ENCODE data around the gene POU6F1. TPM values are rescaled to one million over a fixed set of nuclear protein-coding genes. Genes with fewer than 3 reads are reported as not detected.
A peak's percentile ranks its signal among the peaks of the same experiment; 100 is the strongest.
"Not testable (repeated sequence)": the region's sequence is repeated elsewhere in the genome, so short reads cannot be mapped to it uniquely, and the experiment has no call there.

The POU6F1 gene, protein sequence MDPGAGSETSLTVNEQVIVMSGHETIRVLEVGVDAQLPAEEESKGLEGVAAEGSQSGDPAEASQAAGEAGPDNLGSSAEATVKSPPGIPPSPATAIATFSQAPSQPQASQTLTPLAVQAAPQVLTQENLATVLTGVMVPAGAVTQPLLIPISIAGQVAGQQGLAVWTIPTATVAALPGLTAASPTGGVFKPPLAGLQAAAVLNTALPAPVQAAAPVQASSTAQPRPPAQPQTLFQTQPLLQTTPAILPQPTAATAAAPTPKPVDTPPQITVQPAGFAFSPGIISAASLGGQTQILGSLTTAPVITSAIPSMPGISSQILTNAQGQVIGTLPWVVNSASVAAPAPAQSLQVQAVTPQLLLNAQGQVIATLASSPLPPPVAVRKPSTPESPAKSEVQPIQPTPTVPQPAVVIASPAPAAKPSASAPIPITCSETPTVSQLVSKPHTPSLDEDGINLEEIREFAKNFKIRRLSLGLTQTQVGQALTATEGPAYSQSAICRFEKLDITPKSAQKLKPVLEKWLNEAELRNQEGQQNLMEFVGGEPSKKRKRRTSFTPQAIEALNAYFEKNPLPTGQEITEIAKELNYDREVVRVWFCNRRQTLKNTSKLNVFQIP
- total RNA-seq, result 40.7 TPM

DNA sequence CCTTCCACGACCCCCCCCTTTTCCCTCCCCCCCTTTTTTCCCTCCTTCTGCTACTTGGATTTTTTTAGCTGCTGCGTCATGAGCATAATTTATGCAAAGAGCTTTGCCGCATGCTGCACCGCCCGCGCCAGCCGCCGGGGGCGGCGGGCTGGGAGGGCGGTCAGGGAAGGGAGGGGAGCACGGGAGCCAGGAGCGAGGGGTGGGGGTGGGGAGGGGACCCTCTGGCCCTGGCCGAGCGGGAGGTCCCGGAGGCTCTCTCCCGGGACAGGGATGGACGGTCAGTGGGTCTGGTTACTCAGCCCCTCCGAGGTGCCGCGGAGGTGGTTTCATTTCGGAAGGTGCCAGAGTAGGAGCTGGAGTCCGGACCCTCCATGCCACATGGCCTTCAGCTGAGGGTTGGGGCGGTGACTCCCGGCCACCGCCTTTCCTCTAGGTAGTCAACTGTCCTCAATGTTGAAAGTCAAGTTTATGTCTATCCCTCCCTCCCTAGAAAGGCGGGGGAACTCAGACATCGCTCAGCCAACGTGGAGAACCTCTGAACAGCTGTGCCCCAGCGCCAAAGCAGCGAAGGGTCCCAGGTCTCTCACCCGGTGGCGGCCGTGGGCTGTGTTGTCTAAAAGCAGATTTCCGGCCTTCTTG is at the start of gene POU6F1:
TSS of gene POU6F1 (minus strand) at position 95 of the 639 bp plus-strand sequence. CDS start 11,226 bp downstream, outside the sequence.
- intact Hi-C loops (cut with DNase I), result no loop called here

DNA sequence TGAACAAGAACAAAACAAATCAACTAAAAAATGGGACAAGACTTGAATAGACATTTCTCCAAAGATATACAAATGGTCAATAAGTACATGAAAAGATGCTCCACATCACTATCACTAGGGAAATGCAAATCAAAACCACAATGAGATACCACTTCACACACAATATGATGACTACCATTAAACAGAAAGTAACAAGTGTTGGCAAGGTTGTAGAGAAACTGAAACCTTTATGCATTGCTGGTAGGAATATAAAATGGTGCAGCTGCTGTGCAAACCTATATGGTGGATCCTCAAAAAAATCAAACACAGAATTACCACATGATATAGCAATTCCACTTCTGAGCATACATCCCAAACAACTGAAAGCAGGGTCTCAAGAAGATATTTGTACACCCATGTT is 47.2 kb upstream of the POU6F1 start:
- intact Hi-C loops (cut with DNase I), result no loop called here
- ATAC-seq (no peak), DNase-seq (ENCODE audit: low spot score) (no peak)

More for the DNA sequence above, at the start of gene POU6F1:
- peak; percentile 95 for ATAC-seq
- peak; percentile 81 for DNase-seq (ENCODE audit: low spot score)

DNA sequence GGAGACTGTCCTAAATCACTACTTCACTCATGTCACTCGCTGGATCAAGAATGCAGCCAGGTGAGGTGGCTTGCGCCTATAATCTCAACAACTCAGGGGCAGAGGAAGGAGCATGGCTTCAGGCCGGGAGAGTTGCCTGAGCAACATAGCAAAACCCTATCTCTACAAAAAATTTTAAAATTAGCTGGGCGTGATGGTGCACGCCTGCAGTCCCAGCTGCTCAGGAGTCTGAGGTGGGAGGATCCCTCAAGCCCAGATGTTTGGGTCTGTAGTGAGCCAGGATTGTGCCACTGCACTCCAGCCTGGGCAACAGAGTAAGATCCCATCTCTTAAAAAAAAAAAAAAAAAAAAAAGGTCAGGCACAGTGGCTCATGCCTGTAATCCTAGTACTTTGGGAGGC is 46.4 kb upstream of the POU6F1 start:
- no peak for ATAC-seq
- intact Hi-C loops (cut with DNase I), result no loop called here
- DNase-seq (ENCODE audit: low spot score), result no peak

DNA sequence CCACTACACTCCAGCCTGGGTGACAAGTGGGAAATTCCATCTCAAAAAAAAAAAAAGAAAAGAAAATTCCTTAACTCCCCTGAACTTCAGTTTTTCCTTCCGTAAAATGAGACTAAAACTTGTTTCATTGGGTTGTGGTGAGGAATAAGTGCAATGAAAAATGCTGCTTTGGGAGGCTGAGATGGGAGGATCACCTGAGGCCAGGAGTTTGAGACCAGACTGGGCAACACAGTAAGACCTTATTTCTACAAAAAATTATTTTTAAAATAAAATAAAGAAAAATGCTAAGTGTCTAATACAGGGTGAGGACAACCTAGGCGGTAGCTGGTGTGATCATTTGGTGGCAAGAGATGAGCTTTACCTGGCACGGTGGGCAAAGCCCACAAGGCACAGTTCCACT is 45.5 kb upstream of the POU6F1 start:
- DNase-seq (ENCODE audit: low spot score), result no peak
- ATAC-seq, result no peak
- intact Hi-C loops (cut with DNase I), result no loop called here

DNA sequence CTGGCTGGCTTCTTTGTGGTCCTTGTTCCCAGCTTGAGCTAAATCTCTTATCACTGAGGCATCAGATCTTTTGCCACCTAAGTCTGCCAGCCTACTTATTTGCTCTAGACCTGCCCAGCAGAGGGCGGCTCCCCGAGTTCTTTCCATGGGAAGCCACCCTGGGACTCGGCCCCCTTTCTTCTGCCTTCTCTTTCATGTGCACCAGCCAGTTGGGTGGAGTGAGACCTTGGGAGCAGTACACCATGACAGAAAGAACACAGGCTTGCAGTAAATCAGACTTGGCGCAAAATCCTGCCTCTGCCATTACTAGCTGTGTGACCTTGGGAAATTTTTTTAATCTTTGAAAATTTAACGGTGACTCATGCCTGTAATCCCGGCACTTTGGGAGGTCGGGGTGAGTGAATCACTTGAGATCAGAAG is 44.9 kb upstream of the POU6F1 start:
- DNase-seq (ENCODE audit: low spot score) (no peak), ATAC-seq (no peak)
- intact Hi-C loops (cut with DNase I), result no loop called here

DNA sequence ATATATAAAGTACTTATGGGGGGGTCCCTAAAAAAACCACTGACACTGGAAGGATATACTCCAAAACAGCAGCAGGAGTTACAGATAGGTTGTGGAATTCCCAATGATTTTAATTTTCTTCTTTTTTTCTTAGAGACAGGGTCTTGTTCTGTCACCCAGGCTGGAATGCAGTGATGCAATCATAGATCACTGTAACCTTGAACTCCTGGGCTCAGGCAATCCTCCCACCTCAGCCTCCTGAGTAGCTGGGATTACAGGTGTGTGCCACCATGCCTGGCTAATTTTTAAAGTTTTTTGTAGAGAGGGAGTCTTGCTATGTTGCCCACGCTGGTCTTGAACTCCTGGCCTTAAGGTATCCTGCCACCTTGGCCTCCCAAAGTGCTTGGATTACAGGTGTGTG is 41.7 kb upstream of the POU6F1 start:
- intact Hi-C loops (cut with DNase I); ATAC-seq; DNase-seq (ENCODE audit: low spot score): not testable (repeated sequence)

DNA sequence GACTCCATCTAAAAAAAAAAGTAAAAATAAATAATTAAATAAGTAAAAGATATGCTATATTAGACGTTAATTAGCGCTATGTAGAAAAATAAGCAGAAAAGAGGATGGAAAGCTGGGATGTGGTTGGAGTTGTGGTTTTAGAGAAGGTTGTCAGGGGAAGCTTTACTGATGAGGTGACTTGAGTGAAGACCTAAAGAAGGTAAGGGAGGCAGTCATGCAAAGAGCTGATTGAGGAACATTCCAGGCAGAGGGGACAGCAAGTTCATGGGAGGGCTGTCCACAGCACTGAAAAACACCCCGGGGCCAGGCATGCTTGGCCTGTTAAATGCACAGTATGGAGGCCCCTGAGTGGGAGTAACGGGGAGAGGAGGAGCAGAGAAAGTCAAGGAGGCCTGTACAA is 36.7 kb upstream of the POU6F1 start:
- ATAC-seq, result no peak
- DNase-seq (ENCODE audit: low spot score), result no peak
- intact Hi-C loops (cut with DNase I), result no loop called here

DNA sequence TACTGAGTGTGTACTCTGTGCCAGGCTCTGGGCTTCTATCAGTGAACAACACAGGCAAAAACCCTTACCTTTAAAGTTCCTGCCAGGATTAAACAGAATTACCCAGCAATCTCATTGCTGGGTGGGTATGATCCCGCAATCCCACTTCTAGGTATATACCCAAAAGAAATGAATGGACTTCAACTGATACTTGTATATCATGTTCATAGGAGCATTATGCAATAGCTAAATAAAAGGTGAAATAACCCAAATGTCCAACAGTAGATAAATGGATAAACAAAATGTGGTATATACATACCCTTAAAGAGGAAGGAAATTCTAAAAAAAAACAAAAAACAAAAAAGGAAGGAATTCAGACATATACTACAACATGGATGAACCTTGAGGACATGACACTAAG is 35.4 kb upstream of the POU6F1 start:
- DNase-seq (ENCODE audit: low spot score), result no peak
- intact Hi-C loops (cut with DNase I), result no loop called here
- no peak for ATAC-seq

DNA sequence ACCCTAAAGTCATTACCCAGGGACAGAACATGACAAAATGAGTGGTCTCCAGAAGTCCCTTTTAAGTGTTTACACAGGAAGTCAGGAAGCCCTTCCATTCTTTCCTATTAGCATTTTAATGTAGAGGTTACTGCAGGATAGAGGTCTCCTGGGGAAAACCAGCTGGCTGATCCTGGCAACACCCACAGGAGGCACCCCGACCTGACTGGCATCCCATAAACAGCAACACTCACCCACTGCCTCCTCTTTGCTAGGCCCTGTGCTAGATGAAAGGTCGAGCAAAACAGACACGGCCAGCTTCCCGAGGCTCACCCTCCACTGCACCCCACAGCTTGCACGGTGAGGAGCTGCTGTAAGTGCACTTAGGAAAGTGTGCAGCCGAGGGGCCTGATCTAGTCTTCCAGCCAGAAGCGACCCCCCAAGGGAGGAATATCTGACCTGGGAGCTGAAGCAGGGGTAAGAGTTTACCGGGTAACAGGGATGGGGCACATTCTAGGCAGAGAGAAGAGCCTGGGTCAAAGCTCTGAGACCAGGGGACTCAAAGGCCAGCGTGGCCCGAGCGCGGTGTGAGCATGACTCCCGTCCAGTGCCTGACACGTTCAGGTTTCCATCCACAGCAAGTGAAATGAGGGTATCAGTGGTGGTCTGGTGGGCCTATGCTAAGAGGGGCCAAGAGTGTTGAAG is 29.8 kb upstream of the POU6F1 start:
- intact Hi-C loops (cut with DNase I), result no loop called here
- ATAC-seq (peak; percentile 33), DNase-seq (ENCODE audit: low spot score) (no peak)

DNA sequence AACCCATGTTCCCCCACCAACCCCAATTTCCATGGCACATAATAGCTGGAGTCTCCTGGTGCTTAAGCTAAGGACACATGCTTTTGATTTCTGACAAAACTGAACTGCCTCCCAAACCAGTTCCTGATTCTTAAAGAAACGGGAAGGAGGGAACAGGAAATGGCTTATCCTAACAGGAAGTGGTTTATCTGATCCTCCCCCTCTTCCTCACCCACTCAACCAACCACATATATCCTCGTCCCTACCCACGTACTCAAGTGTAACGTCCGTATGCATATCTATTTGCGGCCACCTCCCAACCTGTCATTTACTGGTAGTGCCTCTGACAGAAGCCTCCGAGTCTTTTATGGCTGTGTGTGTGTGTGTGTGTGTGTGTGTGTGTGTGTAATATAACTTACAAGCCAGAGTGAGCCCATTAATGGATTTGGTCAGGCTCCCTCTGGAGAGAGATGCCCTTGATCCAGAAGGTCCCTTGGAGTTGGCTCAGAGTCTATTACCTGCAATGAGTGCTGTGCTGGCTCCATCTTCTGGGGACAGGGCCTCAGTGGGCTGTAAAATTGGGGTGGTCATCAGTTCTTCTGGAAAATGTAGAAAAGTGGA is 28.5 kb upstream of the POU6F1 start:
- intact Hi-C loops (cut with DNase I), result no loop called here
- DNase-seq (ENCODE audit: low spot score) (no peak), ATAC-seq (peak; percentile 68)

DNA sequence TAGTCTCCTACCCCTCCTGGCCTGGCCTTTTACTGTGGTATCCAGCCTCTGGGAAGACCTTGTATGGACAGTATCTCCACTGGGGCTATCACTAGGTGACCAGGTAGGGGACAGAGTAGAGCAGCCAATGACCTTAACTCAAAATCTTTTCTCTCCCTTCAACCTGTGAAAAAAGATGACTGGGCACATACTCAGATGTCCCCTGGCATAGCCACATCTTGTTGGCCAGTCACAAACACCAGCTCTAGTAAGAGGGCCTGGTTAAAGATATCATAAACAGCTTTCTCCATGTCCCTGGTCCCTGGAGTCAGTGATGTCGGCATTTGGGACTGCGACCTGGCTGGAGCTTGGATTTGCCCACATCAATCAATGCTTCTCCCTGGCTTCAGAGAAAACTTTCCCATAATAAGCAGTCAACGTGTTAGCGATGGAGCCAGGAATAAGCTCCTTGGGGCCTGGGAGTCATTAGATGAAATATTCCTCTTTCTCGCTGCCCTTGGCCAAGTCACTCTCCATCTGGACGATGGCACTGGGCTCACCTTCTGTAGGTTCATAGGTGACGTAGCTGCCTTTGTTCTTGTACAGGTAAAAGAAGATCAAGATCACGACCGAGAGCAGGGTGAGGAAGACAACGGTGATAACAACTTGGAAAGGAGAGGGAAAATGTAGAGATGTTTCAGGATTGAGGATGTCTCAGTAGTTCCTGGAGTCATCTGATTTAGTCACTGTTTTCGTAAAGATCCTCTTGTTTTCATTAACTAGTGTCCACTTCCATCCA is 27.8 kb upstream of the POU6F1 start:
- intact Hi-C loops (cut with DNase I), result no loop called here
- no peak for ATAC-seq
- no peak for DNase-seq (ENCODE audit: low spot score)

DNA sequence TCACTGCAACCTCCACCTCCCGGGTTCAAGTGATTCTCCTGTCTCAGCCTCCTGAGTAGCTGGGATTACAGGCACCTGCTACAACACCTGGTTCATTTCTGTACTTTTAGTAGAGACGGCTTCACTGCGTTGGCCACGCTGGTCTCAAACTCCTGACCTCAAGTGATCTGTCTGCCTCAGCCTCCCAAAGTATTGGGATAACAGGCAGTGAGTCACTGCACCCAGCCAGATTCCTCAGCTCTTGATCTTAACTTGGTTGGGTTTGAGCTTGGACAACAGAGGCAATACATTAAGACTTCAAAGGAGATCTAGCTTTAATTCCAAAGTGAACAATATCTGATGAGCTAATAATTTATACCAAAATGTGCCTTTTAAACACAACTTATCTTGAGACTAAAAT is 26.4 kb upstream of the POU6F1 start:
- DNase-seq (ENCODE audit: low spot score) (no peak), ATAC-seq (no peak)
- intact Hi-C loops (cut with DNase I), result no loop called here

DNA sequence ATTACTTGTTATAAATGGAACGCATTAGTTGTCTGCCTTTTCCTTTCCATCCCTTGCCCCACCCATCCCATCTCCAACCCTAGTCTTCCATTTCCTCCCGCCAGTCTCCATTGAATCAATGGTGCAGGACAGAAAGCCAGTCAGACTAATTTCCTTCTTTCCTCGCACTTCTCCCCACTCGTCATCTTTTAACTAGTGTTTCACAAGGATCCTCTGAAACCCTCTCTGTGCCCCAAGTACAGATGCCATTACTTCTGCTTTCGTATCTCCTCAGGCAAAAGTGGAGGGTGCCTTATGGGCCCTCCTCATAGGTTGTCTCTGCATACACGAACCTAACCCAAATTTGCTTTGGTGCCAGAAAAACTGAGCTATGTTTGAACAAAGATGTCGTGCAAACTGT is 25.0 kb upstream of the POU6F1 start:
- ATAC-seq (no peak), DNase-seq (ENCODE audit: low spot score) (no peak)
- intact Hi-C loops (cut with DNase I), result no loop called here

DNA sequence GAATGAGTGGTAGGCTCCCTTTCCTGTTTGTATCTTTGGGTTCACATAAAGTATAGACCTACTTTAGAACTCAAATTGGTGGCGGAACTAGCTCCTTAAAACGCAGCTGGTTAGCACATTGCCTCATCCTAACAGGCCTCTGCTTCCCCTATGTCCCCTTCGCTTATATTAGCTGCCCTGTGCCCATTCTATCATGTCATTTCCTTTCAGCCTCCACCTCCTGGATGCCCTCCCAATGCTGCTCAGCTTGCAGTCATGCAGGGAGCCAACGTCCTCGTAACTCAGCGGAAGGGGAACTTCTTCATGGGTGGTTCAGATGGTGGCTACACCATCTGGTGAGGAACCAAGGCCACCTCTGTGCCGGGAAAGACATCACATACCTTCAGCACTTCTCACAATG is 24.3 kb upstream of the POU6F1 start:
- DNase-seq (ENCODE audit: low spot score) (no peak), ATAC-seq (no peak)
- intact Hi-C loops (cut with DNase I), result no loop called here

DNA sequence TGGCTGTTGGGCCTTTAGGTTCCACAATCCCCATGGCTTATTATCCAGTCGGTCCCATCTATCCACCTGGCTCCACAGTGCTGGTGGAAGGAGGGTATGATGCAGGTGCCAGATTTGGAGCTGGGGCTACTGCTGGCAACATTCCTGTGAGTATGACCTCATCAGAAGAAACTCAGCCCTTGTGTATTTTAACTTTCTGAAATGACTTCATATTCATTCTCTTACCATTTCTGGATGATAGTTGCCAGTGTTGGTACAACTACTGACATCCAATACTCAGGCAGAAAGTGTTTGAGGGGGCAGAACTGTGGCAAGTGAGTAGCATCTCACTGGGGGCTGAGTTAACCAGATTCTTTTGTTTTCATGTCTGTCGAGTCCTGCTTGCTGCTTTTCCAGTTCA is 23.1 kb upstream of the POU6F1 start:
- ATAC-seq (no peak), DNase-seq (ENCODE audit: low spot score) (no peak)
- intact Hi-C loops (cut with DNase I), result no loop called here

DNA sequence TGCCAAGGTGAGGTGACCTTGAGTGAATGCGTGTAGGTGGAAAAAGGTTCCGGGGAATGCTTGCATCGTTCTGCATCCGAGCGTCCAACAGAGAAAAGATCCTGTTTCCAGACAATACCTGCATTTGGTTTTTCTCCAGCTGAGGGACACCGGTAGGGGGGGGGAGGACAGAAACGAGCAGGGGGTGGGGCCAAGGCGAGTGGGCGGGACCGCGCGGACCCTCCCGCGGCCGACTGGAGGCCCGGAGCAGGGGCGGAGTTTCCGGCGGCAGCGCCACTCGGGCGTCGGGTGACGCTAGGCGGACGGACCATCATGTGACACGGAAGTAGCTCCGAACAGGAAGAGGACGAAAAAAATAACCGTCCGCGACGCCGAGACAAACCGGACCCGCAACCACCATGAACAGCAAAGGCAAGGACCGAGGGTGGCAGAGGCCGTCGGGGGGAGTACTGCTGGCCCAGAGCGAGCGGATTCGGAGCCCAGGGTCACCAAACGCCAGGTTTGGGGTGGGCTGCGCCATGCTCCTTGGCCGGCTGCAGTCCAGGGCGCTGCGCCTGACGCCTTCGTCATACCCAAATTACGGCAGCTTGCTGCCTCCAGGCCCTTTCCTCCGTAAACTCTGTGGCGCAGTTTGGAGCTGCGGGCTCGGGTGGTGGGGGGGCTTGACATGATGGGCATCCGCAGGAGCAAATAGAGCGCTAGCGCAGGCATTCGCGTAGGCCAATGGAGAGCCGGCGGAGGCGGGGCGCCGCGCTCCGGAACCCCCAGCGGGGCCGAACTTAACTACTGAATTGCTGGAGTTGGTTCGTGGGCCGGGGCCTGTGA is 20.9 kb upstream of the POU6F1 start, which contains the start of gene DAZAP2:
TSS of gene DAZAP2 (plus strand) at position 317 of the 825 bp plus-strand sequence. CDS start at position 399, 82 bp downstream.
- intact Hi-C loops (cut with DNase I), result no loop called here
- peak; percentile 99 for ATAC-seq
- peak; percentile 97 for DNase-seq (ENCODE audit: low spot score)

DNA sequence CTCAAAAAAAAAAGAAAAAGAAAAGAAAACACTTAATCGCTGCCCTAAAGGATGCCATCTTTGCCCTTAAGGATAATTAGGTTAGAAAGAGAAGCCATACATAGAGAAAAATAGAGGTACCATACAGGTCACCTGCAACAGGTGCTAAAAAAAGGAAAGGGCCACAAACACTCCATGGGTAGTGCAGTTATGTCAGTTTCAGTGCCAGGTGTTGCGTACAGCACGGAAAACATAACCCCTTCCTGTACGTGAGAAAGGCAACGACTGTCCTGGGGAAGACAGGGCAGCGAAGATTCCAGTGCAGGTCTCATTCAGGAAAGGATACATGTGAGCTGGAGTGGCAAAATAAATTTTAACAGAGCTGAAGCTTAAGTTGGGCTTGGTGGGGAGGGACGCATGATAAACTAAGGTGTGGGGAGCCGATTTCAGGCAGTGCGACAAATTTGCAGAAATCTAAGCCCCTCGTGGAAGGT is 20.2 kb upstream of the POU6F1 start:
- intact Hi-C loops (cut with DNase I), result no loop called here
- no peak for DNase-seq (ENCODE audit: low spot score)
- ATAC-seq, result no peak

Data from sciatic nerve (tissue), 2 donors.